CMK (cell line): ENCODE results near the gene RBFOX1.

Experiments
- DNase-seq: peaks from one replicate; pipeline ENCODE4 v3.0.0-alpha.2; 2010; ENCODE audit warnings: low read depth

The RBFOX1 gene

GRCh38 chr16:7373776-7374175 is 41.1 kb downstream of the RBFOX1 start:
- DNase-seq: no peak

GRCh38 chr16:7374614-7375174 is 42.0 kb downstream of the RBFOX1 start:
- DNase-seq: no peak

GRCh38 chr16:7376227-7376626 is 43.6 kb downstream of the RBFOX1 start:
- DNase-seq: no peak

- no peak for DNase-seq
Measured at GRCh38 chr16:7377231-7377630, 44.6 kb downstream of the RBFOX1 start.

- no peak for DNase-seq
Measured at GRCh38 chr16:7378024-7378695, 45.5 kb downstream of the RBFOX1 start.

GRCh38 chr16:7380441-7380840 is 47.8 kb downstream of the RBFOX1 start:
- DNase-seq: no peak

GRCh38 chr16:7380911-7381310 is 48.3 kb downstream of the RBFOX1 start:
- no peak for DNase-seq

- no peak for DNase-seq
Measured at GRCh38 chr16:7381671-7382070, 49.0 kb downstream of the RBFOX1 start.

GRCh38 chr16:7382521-7382920 is 49.9 kb downstream of the RBFOX1 start:
- no peak for DNase-seq

- DNase-seq: no peak
Measured at GRCh38 chr16:7390974-7391373, 58.3 kb downstream of the RBFOX1 start.

- no peak for DNase-seq
Measured at GRCh38 chr16:7391694-7392093, 59.0 kb downstream of the RBFOX1 start.

- DNase-seq: no peak
Measured at GRCh38 chr16:7392206-7392605, 59.6 kb downstream of the RBFOX1 start.

GRCh38 chr16:7393680-7394079 is 61.0 kb downstream of the RBFOX1 start:
- DNase-seq: no peak

- no peak for DNase-seq
Measured at GRCh38 chr16:7394720-7395336, 62.2 kb downstream of the RBFOX1 start.

- no peak for DNase-seq
Measured at GRCh38 chr16:7397901-7398300, 65.3 kb downstream of the RBFOX1 start.

GRCh38 chr16:7398536-7398935 is 65.9 kb downstream of the RBFOX1 start:
- no peak for DNase-seq

GRCh38 chr16:7399296-7399695 is 66.7 kb downstream of the RBFOX1 start:
- no peak for DNase-seq

- DNase-seq: no peak
Measured at GRCh38 chr16:7400117-7400890, 67.7 kb downstream of the RBFOX1 start.

- DNase-seq: no peak
Measured at GRCh38 chr16:7404217-7404616, 71.6 kb downstream of the RBFOX1 start.

GRCh38 chr16:7405166-7405565 is 72.5 kb downstream of the RBFOX1 start:
- no peak for DNase-seq

- no peak for DNase-seq
Measured at GRCh38 chr16:7408700-7409365, 76.2 kb downstream of the RBFOX1 start.

GRCh38 chr16:7419441-7419840 is 86.8 kb downstream of the RBFOX1 start:
- no peak for DNase-seq
